ENCODE measurements around the gene MAB21L1. TPM values are rescaled to one million over a fixed set of nuclear protein-coding genes. Genes with fewer than 3 reads are reported as not detected.

Gene MAB21L1
- total and polyA plus RNA-seq, 2 donors (not counting 3 experiments of a cell fraction or from before 2014, with no cell fraction given): 0.03 TPM; not detected in 1

DNA sequence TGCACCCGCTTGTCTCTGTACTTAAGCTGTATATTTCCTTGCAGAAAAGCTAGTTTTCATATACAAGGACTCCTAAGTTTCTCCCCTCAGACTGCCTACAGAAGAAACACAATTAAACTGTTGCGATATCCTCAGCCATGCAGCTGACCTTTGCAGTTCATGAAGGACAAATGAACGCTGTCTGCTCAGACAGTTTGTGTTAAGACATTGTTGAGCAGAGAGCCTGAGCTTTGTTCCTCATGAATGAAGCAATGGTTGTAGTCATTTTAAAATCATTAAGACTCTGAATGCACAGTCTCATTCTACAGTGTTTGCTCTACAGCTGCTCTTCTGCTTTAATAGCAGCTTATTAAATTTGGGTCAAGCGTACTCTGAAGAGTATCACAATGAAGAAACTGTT lies 23.2 kb upstream of the MAB21L1 start:
- no peak for FAIRE-seq
- dilution Hi-C loops (cut with MboI; ENCODE audit: extremely low pct_ligation_motif_present, low sequenced_read_pairs): no loop called here

More for the DNA sequence above, 23.2 kb upstream of the MAB21L1 start:
- no peaks in the 10 kb centered on the region for H4K20me1 ChIP-seq (replicated peaks; ENCODE audit: control insufficient read depth, extremely low read depth, insufficient read depth, low read length)
- intact Hi-C loops (cut with micrococcal nuclease): no loop called here
- BruUV-seq (replicated peaks): no TSS peak
- H3K36me3 ChIP-seq (ENCODE audit: control insufficient read depth in 2 of 2, extremely low read depth in 1 of 2, insufficient read depth in 2 of 2, low read length in 2 of 2): no peaks in the 10 kb centered on the region
- H3K9me3 ChIP-seq (replicated peaks; ENCODE audit: control insufficient read depth, insufficient read depth, low read length): no peaks in the 10 kb centered on the region
- no peak overlapping the region for H2AFZ ChIP-seq (ENCODE audit: low read depth, low read length)
- no peaks in the 10 kb centered on the region for H3K9me1 ChIP-seq (replicated peaks; ENCODE audit: control insufficient read depth, extremely low read depth, insufficient read depth, low read length)
- H3K9ac ChIP-seq (replicated peaks; ENCODE audit: extremely low read depth, insufficient read depth, low read length): no peak overlapping the region
- CTCF ChIA-PET: interaction anchor here (1.0 to 1.4 kb wide), 3 partner anchors 10 to 32 kb away, joined by 3 to 4 read pairs (median 3); no protein-coding TSS in a partner anchor
- TF ChIP-seq POLR2A (IDR thresholded peaks at IDR 0.05; ENCODE audit: low read depth, low read length) (no peak), POLR2AphosphoS5 (IDR thresholded peaks at IDR 0.05; ENCODE audit: insufficient read depth, low read depth, low read length) (no peak), GATA2 (IDR thresholded peaks at IDR 0.05; ENCODE audit: insufficient read depth, insufficient read length, low read depth, low read length) (no peak), MAX (IDR thresholded peaks at IDR 0.05; ENCODE audit: insufficient read depth, insufficient read length) (no peak), CTCF (IDR thresholded peaks at IDR 0.05; ENCODE audit: extremely low read depth in 1 of 2, insufficient read depth in 1 of 2, low read depth in 1 of 2, low read length in 2 of 2) (no peak), FOS (IDR thresholded peaks at IDR 0.05; ENCODE audit: borderline replicate concordance, insufficient read depth, low read length) (no peak), JUN (IDR thresholded peaks at IDR 0.05; ENCODE audit: borderline replicate concordance, insufficient read depth, insufficient read length, low read depth) (no peak), EZH2 (IDR thresholded peaks at IDR 0.05; ENCODE audit: borderline replicate concordance, low read depth, low read length, severe bottlenecking) (no peak), MYC (IDR thresholded peaks at IDR 0.05; ENCODE audit: low read depth, low read length) (no peak)
- H3K4me3 ChIP-seq (replicated peaks in 1 of 3; ENCODE audit: insufficient read depth in 1 of 3, low read depth in 1 of 3, low read length in 3 of 3): no peak overlapping the region
- no peaks in the 10 kb centered on the region for H3K4me1 ChIP-seq (ENCODE audit: control insufficient read depth, extremely low read depth, insufficient read depth, low read length)
- POLR2A ChIA-PET: no interaction called here
- no peaks in the 10 kb centered on the region for H3K27me3 ChIP-seq (ENCODE audit: control insufficient read depth in 2 of 2, insufficient read depth in 2 of 2, low read length in 2 of 2)
- no peak overlapping the region for H3K4me2 ChIP-seq (ENCODE audit: insufficient read depth, low read length)
- H3K79me2 ChIP-seq (ENCODE audit: control insufficient read depth, insufficient read depth, low read length): no peaks in the 10 kb centered on the region
- no peak for DNase-seq (ENCODE audit: low read depth, low spot score)
- no peak overlapping the region for H3K27ac ChIP-seq (ENCODE audit: insufficient read depth, low read depth, low read length)

All from endothelial cell of umbilical vein (primary cell).